IPS DF 4.7 (cell line): ENCODE results near the gene LYZL1.
"Not testable (repeated sequence)": the region's sequence is repeated elsewhere in the genome, so short reads cannot be mapped to it uniquely, and the experiment has no call there.

ENCODE experiments used
- DNase-seq: peaks from one replicate; pipeline ENCODE4 v3.0.0-alpha.2; 2013; ENCODE audit warnings: low spot score; ENCODE audit errors: extremely low read depth

The LYZL1 gene

DNA sequence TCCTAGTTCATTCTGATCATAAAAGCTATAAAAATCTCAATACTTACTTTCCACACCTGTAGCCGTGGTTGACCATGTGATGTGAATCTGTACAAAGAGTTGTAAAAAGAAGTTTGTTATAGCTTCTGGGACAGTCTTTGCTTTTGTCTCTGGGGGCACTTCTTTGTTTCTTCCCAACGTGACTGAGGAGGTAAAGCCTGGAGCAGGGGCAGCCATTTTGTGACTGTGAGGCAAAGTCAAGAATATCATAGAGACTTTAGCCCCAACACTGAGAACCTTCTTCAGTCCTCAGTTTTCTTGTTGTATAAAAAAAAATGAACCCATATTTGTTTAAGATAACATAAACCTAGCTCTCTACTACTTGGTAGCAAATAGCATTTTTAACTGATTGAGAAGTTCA, 29.4 kb upstream of the LYZL1 start:
- DNase-seq = no peak

DNA sequence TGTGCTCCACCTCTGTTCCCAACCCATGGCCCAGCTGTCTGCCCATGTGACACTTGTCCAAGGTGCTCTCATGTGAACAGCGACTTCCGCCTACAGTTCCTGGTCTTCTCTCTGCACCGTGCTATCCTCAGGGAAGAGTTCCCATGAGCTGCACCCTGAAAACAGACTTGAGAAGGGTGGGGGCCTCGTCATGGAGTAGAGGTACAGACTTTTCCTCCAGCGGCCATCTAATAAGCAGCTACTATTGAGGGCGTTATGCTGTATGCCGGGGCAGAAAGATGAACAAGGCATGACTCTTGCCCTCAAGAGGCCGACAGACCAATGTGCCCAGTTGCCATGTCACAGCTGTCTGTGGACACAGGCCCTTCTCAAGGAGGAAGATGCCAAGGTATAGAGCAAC, 25.4 kb upstream of the LYZL1 start:
- no peak for DNase-seq

DNA sequence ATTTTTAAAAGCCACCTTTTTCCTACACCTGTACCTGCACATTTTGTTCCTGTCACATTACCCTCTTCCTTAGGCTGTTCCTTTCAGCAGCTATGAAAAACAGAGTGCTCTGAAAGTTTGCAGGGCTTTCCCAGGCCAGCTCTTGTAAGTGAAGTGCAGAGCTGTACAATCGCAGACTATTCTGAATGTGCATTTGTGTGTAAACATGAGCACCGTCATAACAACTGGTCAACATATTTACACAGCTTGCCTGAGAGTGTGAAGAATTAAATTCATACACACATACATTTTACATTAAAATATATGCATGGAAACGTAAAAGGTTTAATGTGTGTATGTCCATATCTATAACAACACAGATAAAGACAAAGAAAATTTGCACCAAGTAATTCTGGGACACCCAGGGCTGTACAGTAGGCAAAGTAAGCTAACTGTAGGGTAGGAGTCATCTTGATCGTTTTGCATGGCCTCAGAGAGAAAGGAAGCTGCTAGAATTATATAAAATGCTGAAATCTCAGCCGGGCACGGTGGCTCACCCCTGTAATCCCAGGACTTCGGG, 23.6 kb upstream of the LYZL1 start:
- DNase-seq = no peak

DNA sequence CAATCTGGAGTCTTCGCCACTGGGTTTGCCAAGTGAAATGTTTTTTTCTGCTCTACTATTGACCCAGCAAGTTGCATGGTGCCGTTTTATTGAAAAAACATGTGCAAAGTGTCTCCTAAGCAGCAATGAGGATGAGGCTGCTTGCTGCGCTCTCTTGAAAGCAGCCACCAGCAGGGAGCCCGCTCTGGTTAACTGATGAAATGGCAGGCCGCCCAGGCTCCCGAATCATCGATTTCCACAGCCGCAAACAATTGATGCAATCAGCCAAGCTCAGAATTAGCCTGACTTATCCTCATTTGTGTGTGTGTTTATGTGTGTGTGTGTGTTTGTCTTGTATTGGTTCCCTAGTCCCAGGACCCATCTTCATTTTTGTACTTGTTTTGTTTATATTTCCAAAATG, 22.2 kb upstream of the LYZL1 start:
- no peak for DNase-seq

DNA sequence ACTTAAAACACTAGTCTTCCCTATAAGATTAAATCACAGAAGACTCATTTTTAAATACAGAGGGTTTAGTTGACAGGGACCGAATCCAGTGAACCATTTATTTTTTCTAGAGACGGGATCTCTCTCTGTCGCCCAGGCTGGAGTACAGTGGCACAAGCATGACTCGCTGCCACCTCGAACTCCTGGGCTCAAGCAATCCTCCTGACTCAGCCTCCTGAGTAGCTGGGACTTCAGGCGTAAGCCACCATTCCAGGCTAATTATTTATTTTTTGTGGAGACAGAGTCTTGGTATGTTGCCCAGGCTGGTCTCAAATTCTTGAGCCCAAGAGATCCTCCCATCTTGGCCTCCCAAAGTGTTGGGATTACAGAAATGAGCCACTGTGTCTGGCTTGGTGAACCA, 20.9 kb upstream of the LYZL1 start:
- no peak for DNase-seq

DNA sequence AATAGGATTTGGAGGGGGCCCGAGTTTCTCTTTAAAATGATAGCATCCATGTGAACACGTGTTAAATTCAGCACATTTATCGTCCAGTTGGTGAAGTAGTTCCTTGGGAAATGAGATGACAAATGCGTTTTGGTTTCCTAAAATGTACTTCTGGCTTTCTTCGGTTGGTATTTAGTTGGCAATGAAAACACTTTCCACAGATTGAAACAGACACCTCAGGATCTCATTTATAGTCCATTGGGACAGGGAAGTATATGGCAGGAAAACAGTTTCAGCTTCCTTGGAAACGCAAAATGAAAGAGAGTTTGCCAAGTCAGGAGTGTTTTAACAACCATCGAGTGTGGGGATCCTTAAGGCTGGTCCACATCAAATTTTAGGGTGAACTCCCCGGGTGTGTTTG, 19.4 kb upstream of the LYZL1 start:
- DNase-seq = no peak

DNA sequence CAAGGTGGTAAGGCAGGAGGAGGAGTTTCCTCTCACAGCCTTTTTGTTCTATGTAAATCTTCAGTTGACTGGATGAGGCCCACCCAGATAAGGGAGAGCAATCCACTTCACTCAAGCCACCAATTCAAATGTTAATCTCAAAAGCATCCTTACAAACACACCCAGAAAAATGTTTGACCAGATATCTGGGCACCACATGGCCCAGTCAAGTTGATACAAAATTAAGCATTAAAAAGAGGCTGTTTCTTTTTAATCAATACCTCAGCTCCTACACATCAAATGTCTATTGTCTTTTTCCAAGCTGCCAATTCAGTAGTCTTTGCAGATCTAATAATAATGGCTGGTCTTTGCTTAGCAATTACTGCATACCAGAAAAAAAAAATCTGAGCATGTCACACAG, 18.0 kb upstream of the LYZL1 start:
- DNase-seq = no peak

DNA sequence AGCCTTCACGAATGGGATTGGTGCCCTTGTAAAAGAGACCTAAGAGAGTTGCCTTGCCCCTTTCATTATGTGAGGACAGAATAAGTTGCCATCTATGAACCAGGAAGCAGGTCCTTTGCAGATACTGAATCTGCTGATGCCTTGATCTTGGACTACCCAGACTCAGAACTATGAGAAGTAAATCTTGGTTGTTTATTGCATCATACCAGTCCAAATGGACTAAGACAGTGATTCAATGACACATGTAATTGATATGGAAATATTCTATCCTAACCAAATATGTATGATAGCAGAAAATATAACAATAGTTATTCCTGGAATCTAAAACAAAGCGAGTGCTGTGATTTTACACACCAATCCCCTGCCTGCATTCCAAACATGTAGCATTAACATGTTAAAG, 17.0 kb upstream of the LYZL1 start:
- DNase-seq = no peak

DNA sequence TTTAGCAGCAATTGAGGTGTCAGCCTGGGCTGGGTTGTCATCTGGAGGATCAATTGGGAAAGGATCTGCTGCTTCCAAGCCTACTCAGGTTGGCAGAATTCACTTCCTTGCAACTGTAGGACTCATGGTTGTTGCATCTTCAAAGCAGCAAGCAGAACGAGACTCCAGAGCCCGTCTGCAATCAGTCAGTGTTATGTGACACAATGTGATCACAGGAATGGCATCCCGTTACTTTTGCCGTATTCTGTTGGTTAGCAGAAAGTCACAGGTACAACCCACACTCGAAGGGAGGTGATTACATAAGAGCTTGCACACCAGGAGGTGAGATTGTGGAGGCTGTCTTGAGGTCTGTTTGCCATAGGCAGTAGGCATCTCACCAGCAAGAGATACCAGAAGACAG, 15.4 kb upstream of the LYZL1 start:
- DNase-seq = no peak

DNA sequence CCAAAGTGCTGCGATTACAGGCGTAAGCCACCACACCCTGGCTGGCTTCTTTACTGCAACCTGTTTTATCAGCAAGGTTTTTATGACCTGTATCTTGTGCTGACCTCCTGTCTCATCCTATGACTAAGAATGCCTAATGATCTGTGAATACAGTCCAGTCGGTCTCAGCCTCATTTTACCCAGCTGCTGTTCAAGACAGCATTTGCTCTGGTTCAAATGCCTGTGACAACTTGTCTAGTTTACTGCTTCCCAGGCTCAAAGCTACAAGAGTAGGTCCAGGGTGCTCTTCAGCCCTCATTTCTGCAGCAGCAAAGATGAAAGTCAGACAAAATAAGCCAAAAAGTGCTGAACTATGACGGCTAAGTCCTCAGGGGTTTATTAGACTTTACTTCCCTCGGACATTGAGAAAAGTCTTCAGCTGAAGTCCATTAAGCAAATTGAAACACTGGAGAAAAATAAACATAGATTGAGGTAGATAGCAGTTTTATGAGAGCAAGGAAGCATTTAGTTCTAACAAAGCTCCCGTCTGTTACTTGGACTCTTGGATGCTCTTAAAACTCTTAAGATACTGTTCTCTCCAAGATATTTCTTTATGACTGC, 12.5 kb upstream of the LYZL1 start:
- DNase-seq = no peak

DNA sequence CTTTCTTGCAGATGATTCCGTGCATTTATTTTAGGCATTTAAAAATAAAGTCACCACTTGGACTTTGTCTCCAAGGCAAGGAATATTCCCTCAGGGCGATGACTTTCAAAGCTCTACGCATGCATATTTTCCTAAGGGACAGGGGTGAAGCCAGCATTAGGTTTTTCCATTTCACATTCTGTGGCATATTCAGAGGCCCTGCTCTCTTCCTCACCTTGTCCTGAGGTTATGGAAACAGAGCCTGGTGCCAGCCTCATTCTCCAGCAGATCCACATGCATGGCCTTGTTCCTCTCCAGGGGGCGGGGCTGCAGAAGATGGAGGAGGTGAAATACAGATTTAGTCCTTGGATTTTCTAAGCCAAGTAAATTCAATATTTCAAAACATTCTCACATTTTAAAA, 11.6 kb upstream of the LYZL1 start:
- DNase-seq = no peak

DNA sequence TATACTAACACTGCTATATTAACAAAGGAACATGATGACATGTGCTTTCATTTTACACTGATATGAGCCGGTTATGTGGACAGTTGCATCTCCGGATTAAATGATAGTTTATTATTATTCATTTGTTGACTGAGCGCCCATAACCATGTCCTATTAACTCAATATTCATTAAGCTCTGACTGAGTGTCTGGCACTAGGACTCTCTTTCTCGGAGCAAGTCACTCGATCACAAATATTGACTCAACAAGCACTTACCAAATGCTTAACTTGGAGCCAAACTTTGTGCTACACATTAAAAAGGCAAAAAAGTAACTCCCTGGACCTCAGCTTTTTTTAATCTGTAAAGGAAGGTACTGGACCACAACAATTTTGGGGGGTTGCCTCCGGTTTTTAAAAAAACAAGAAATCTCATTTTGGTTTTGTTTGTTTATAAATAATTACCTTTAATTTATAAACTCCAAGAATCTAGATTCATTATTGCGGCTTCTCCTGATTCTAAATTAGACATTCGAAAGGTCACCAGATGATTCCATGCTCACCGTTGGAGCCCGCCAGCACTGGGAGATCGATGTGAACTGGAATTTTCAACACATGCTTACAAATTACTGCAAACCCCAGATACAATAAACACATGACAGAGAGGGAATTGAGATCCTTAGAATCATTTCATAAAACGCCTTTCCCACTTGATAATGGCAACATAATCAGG, 8.9 kb upstream of the LYZL1 start:
- no peak for DNase-seq

DNA sequence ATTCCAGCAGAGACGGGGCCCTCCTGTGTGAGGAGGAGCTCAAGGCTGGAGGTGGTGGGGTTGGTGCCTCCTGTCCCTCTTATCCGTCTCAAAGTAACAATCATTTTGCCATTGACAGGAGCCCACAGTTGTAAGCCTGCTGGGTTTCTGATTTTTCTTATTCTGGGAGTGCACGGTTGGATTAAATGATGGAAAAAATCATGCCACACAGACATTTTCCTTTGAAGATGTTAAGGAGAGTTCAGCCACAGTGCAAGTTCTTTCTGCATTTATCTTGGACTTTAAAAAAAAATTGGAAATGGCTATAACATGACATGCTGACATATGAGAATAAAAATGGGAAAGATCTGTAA, 8.4 kb upstream of the LYZL1 start:
- no peak for DNase-seq

DNA sequence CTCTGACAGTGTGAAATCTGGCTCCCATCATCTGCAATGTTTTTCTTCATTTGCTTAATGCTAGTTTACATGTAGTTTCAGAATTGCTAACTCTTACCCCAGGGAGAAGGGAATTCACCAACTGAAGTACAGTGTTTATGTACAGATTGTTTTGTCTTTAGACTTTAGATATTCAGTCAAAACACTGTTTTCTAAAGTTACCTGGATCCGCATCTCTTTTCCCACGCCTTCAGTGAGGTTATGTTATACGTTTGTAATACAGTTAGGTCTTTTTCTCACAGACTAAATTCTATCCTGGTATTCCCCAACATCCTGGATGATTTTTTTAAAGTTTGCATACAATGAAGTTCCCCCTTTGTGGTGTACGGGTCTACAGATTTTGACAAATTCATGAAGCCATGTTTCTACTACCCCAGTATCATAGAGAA, 3.2 kb upstream of the LYZL1 start:
- no peak for DNase-seq

DNA sequence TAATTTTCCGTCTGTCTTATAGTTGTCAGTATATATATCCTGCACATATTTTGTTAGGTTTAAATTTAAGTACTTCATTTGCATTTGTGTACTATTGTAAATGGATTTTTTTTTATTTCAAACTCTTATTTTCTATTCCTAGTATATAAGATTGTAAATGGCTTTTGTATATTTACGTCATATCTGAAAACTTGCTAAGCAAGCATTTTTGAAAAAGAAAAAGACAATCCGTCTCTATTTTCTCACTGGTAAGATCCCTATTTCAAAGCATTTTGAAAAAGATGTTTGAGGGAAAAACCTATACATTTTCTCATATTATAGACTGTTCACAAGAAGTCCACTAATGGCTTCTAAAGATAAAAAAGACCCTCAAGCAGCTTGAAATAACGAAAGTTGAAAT, 1.2 kb upstream of the LYZL1 start:
- no peak for DNase-seq

DNA sequence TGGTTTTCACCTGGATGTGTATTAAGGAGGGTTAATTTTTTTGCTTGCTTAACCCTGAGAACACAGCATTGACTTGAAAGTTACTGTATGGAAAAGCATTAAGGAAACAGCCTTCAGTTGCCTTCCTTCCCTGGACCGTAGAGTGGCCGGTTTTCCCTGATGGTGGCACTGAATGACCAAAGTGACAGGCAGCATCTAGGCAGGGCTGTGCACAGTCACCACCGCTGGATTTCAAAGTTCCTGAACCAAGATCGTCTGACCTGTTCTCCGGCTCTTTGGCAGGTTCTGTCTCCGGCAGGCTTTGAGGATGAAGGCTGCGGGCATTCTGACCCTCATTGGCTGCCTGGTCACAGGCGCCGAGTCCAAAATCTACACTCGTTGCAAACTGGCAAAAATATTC, 2.7 kb downstream of the LYZL1 start:
- DNase-seq = not testable (repeated sequence)

DNA sequence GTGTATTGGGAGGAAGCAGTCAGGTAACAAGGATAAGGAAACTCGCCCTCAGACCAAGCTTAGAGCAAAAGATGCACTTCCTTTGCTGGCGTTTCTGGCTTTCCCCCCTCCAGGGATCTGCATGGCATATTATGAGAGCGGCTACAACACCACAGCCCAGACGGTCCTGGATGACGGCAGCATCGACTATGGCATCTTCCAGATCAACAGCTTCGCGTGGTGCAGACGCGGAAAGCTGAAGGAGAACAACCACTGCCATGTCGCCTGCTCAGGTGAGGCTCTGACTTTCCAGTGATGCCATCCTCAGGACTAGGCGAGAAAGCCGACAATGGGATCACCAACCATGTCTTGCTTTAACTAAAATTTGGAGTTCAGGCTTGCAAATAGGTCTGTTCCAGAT, 3.5 kb downstream of the LYZL1 start:
- not testable (repeated sequence) for DNase-seq

DNA sequence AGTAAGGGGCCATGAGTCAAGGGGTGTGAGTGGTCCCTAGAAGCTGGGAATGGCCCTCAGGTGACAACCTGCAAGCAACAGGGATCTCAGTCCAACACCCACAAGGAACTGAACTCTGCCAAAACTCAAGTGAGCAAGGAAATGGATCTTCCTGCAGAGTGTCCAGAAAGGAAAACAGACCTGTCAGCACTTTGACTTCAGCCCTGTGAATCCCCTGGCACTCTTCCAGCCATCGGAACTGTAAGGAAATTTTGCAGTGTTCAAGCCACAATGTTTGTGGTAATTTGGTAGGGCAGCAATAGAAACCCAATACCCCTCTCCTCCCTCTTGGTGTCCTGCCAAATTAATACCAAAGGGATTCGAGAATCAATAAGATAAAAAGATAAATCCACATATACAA, 6.9 kb downstream of the LYZL1 start:
- no peak for DNase-seq

DNA sequence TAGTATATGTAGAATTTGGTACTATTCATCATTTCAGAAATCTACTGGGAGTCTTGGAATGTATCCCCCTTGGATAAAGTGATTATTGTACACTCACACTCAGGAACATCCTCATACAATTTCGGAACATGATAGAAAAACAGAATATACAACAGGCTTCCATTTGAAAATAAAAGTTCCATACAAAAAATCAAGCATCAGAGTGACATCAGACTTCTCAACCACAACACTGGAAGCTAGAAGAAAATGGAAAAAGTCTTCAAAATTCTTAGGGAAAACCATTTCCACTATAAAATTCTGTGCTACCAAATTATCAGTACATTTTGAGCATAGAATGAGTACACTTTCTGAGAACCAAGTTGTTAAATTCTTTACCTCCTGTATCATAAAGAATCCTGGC, 8.8 kb downstream of the LYZL1 start:
- DNase-seq = no peak

DNA sequence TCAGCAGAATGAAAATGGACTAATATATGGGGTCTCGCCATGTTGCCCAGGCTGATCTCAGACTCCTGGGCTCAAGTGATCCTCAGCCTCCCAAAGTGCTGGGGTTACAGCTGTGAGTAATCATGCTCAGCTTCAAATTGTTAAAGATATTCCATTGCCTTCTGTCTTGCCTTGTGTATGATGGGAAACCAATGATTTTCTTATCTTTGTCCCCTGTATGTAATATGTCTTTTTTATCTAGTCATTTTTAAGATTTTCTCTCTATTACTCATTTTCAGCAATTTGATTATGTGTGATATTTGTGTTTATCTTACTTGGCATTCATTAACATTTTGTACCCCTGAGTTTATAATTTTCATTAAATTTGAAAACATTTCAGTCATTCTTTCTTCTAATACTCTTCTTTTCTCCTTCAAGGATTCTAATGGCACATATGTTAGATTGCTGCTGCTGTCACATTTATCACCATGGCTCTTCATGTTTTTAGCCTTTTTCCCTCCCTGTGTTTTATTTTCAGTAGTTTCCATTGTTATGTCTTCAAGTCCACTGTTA, 12.6 kb downstream of the LYZL1 start:
- no peak for DNase-seq

DNA sequence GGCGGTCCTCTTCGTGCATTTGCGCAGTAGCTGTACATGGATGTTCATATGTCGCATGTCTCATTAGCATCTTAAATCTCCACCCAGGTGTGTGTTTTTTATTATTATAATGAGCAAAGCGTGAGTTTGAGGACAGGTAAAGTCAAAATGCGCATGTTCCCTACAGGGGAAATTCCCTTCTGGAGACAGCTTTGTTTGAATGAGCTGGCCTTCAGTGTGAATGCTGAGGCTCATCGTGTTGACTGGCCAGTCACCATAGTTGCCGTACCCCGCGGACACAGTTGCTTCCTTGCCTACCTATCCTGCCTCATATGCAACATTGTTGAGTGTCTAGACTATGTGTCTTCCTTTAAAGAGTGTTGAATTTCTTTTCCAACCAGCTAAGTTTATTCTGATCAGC, 13.6 kb downstream of the LYZL1 start:
- no peak for DNase-seq

DNA sequence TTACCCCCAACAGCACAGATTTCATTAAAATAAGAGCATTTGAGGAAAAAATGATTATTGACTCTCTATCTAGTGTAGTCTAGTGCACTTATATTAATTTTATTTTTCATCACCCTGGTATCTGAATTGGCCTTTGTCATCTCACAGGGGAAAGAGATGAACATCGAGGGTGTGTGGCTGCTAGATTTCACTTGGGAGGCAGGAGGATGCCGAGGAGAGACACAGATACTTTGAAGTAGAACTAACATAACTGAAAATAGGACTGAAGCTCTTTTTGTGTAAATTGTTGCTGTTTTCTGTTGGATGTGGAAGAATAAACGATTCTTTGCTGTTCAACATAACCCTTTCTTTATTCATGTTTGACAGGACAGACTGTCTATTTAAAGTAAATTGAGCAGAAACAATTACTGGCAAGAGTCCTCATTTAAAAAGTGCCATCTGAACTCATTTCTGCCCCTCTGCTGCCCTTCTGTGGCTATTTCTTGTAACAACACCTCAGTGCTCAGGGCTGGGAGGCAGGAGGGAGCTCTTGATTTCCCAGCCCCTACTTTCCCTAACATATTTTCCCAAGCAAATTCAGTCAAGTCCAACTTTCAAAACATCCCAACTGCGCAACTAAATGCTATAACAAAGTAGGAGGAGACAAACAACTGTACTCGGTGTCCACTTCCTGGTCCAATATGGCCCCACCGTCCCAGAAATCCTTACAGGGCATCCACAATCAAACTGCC, 15.6 kb downstream of the LYZL1 start:
- peak; percentile 49 for DNase-seq
